Thoracic aorta (tissue), 2 donors: ENCODE results near the gene PPP1R13B. TPM values are rescaled to one million over a fixed set of nuclear protein-coding genes. Genes with fewer than 3 reads are reported as not detected.

ENCODE experiments used
- ATAC-seq: fragments of 150-250 bp; one replicate; pipeline ENCODE4 v1.8.0; 2017; ENCODE audit warnings: low read depth; ENCODE audit not compliant: insufficient number of reproducible peaks, low FRiP score
- DNase-seq: peaks from one replicate; pipeline ENCODE4 v3.0.0-alpha.2; 2020; ENCODE audit warnings: low spot score
- H3K27ac ChIP-seq, 2 donors: fragments of 200-600 bp; sonication (generic); 1 replicate in 1 of 2; 2 replicates in 1 of 2; pipeline ENCODE4 v1.5.1; 2016; ENCODE audit warnings: mild to moderate bottlenecking in 2 of 2, moderate library complexity in 2 of 2
- H3K27me3 ChIP-seq: fragments of 200-600 bp; sonication (generic); replicated peaks from 2 replicates; pipeline ENCODE4 v1.6.0; 2016; ENCODE audit warnings: mild to moderate bottlenecking; ENCODE audit not compliant: insufficient read depth
- H3K36me3 ChIP-seq: fragments of 200-600 bp; sonication (generic); one replicate; pipeline ENCODE4 v1.5.1; 2016
- H3K4me1 ChIP-seq, 2 donors: fragments of 200-600 bp; sonication (generic); 1 replicate in 1 of 2; 2 replicates in 1 of 2; pipeline versions ENCODE4 v1.5.1 to v1.6.0; 2016; ENCODE audit warnings: low read depth in 2 of 2, mild to moderate bottlenecking in 1 of 2; ENCODE audit not compliant: control insufficient read depth in 1 of 2
- H3K4me3 ChIP-seq: fragments of 200-600 bp; sonication (generic); 2 replicates; pipeline ENCODE4 v1.5.1; 2016; ENCODE audit warnings: mild to moderate bottlenecking
- H3K9me3 ChIP-seq: fragments of 200-600 bp; sonication (generic); 2 replicates; pipeline ENCODE4 v1.5.1; 2016
- CTCF ChIP-seq: fragments of 200-600 bp; sonication (generic); IDR thresholded peaks from one replicate; pipeline ENCODE4 v1.5.1; 2019; ENCODE audit warnings: antibody characterized with exemption
- total RNA-seq, 2 donors: library from RNA; depleted of rRNA; stranded (reverse); fragments of >200 nt; gene quantifications; one replicate each; pipeline versions ENCODE4 v1.1.0 to v1.2.3, GENCODE V29; 2016

PPP1R13B gene
- total RNA-seq, 2 donors from 2014 or later: 10.7 to 15.3 TPM

DNA sequence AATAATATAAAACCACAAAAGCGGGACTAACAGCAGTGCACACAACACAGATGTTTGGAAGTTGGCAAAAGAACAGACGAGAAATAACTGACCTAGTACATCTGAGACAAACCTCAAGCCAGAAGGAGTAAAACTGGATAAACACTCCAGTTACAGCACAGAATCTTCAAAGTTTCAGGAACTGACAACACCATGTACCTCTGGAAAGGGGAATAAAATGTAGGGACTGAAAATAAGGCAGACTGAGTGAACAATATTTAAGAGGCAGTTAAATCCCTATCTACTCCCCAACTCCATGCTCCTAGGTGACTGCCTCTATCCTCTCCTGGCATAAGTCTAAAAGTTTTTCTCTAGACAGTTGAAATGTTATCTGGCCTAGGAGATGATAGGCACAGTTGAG lies 73.9 kb downstream of the PPP1R13B start:
- Histone ChIP-seq H3K4me1 (no peaks in the 10 kb centered on the region), H3K27ac (no peak overlapping the region), H3K4me3 (no peak overlapping the region), H3K36me3 (no peaks in the 10 kb centered on the region), H3K9me3 (no peaks in the 10 kb centered on the region), H3K27me3 (no peaks in the 10 kb centered on the region)
- TF ChIP-seq CTCF: no peak
- ATAC-seq (no peak), DNase-seq (no peak)

DNA sequence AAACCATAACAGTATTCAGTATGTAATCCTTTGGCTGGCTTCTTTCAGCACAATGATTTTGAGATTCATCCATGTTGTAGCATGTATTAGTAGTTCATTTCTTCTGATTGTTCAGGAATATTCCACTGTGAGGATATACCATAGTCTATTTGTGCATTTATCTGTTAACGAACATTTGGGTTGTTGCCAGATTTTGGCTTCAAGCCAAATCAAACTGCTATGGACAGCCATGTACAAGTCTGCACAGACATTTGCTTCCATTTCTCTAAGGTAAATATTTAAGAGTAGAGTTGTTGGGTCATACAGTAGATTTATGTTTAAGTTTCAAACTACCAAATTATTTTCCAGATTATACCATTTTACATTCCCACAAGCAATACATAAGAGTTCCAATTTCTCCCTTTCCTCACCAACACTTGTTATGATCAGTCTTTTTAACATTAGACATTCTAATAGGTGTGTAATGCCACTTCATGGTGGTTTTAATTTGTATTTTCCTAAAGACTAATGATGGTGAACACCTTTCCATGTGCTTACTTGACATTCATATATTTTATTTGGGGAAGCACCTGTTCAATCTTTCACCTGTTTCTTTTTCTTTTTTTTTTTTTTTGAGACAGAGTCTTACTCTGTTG lies 75.2 kb downstream of the PPP1R13B start:
- DNase-seq (no peak), ATAC-seq (no peak)
- H3K9me3 ChIP-seq: no peaks in the 10 kb centered on the region
- TF ChIP-seq CTCF: no peak
- H3K36me3 ChIP-seq: no peaks in the 10 kb centered on the region
- H3K4me3 ChIP-seq: no peak overlapping the region
- H3K4me1 ChIP-seq: no peaks in the 10 kb centered on the region
- no peaks in the 10 kb centered on the region for H3K27me3 ChIP-seq
- no peak overlapping the region for H3K27ac ChIP-seq

DNA sequence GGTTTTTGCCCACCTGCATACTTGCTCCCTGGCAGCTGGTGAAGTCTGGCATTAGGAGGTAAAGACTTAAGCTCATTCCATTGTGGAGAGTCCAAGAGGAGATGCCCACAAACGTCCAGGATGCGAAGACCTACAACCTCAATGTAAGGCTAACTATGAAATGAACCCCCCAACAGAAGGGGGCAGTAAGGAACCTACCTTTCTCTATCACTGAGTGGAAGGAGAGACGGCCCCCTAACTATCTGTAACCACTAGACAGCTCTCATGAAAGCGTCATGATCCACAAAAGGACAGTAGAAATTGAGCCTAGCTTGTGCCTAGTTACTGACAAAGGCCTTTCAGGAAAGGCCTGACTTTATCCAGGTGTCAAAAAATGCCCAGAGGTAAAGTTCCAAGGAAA lies 76.5 kb downstream of the PPP1R13B start:
- no peak for TF ChIP-seq CTCF
- H3K27me3 ChIP-seq: no peaks in the 10 kb centered on the region
- H3K4me1 ChIP-seq: no peaks in the 10 kb centered on the region
- H3K36me3 ChIP-seq: no peaks in the 10 kb centered on the region
- H3K27ac ChIP-seq: no peak overlapping the region
- DNase-seq (no peak), ATAC-seq (no peak)
- H3K9me3 ChIP-seq: no peaks in the 10 kb centered on the region
- no peak overlapping the region for H3K4me3 ChIP-seq

DNA sequence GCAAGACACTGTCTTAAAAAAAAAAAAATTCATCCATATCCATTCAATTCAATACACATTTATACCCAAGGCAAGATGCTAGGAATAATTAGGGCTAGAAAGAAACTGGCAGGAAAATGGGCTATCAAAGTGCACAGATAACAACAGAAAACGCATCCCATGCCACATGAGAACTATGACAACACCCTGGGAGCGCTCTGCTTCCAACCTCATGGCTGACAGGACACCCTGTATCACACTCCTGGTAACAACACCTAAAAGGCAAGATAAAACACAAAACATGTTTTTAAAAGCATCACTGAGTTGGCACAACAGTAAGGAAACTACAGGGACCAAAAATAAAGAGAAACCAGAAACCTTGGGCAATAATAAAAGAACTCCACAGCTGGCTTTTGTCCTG lies 76.9 kb downstream of the PPP1R13B start:
- H3K27me3 ChIP-seq: no peaks in the 10 kb centered on the region
- H3K36me3 ChIP-seq: no peaks in the 10 kb centered on the region
- DNase-seq: no peak
- TF ChIP-seq CTCF: no peak
- ATAC-seq: no peak
- H3K4me1 ChIP-seq: no peaks in the 10 kb centered on the region
- no peaks in the 10 kb centered on the region for H3K9me3 ChIP-seq
- H3K27ac ChIP-seq: no peak overlapping the region
- H3K4me3 ChIP-seq: no peak overlapping the region

DNA sequence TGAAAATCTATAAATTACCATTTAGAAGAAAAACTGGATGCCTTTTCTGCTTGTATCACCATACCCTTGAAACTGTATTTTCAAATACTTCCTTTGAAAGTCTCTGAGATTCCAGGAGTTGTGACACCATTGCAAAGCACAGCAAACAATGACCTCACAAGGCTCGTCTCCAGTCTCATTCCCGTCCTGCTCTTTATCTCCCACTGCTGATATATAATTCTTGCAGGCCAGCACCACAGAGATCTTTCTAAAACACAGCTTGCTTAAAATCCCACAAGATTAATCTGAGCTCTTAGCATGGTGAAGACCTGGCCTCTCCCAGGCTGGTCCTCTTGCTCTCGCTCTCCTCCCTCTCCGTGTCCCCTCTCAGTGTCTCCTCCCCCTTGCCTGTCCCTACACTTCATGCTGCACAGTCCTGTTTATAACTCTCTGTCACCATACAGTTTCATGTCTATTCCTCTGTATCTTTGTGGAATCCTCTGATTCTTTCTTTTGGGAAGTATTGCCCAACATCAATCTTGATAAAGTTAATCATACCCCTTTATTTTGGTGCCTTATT lies 80.0 kb downstream of the PPP1R13B start:
- Histone ChIP-seq H3K9me3 (no peaks in the 10 kb centered on the region), H3K27ac (no peak overlapping the region), H3K27me3 (no peaks in the 10 kb centered on the region), H3K36me3 (no peaks in the 10 kb centered on the region), H3K4me1 (no peaks in the 10 kb centered on the region), H3K4me3 (no peak overlapping the region)
- ATAC-seq (no peak), DNase-seq (no peak)
- TF ChIP-seq CTCF: no peak
